Erythroblast (primary cell): ENCODE data around the gene TEX26.

Experiments
- GATA1 ChIP-seq: IDR thresholded peaks from 2 replicates; pipeline ENCODE4 v1.6.1; 2011; ENCODE audit warnings: low read depth, mild to moderate bottlenecking, control low read depth, low read length, moderate library complexity
- POLR2A ChIP-seq: IDR thresholded peaks from 2 replicates; pipeline ENCODE4 v1.6.1; 2011; ENCODE audit warnings: mild to moderate bottlenecking, low read length

GRCh38 chr13:30908416-30908980 lies 24.0 kb upstream of the TEX26 start:
- TF ChIP-seq POLR2A (no peak), GATA1 (no peak)
